PC-3 (cell line): ENCODE results near the gene CNST.

ENCODE experiments used
- EZH2 ChIP-seq: fragments of 300-600 bp; sonication (generic); IDR thresholded peaks from one replicate; pipeline ENCODE4 v1.6.1; 2017; ENCODE audit warnings: antibody characterized with exemption, mild to moderate bottlenecking, low read length; ENCODE audit not compliant: unreplicated experiment
- EZH2phosphoT487 ChIP-seq: fragments of 300-600 bp; sonication (generic); IDR thresholded peaks from 2 replicates; pipeline ENCODE4 v1.6.1; 2018; ENCODE audit warnings: mild to moderate bottlenecking, antibody characterized with exemption, low read length, borderline replicate concordance
- TF ChIP-seq, protein P1 (sequence below): fragments of 300-600 bp; sonication (generic); conservative IDR thresholded peaks from 2 replicates; pipeline ENCODE4 v1.5.1; 2017; ENCODE audit warnings: antibody characterized with exemption, low read depth, mild to moderate bottlenecking, low read length

GRCh38 chr1:246534114-246534513 lies 32.1 kb upstream of the CNST start:
- TF ChIP-seq EZH2 = no peak
- TF ChIP-seq, protein P1, sequence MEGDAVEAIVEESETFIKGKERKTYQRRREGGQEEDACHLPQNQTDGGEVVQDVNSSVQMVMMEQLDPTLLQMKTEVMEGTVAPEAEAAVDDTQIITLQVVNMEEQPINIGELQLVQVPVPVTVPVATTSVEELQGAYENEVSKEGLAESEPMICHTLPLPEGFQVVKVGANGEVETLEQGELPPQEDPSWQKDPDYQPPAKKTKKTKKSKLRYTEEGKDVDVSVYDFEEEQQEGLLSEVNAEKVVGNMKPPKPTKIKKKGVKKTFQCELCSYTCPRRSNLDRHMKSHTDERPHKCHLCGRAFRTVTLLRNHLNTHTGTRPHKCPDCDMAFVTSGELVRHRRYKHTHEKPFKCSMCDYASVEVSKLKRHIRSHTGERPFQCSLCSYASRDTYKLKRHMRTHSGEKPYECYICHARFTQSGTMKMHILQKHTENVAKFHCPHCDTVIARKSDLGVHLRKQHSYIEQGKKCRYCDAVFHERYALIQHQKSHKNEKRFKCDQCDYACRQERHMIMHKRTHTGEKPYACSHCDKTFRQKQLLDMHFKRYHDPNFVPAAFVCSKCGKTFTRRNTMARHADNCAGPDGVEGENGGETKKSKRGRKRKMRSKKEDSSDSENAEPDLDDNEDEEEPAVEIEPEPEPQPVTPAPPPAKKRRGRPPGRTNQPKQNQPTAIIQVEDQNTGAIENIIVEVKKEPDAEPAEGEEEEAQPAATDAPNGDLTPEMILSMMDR = no peak
- TF ChIP-seq EZH2phosphoT487 = no peak
